HG03558 (cell line): ENCODE measurements around the gene ZNF430.
A peak's percentile ranks its signal among the peaks of the same experiment; 100 is the strongest.
"Not testable (repeated sequence)": the region's sequence is repeated elsewhere in the genome, so short reads cannot be mapped to it uniquely, and the experiment has no call there.

Experiments
- ATAC-seq: cut with Tn5 transposase; IDR thresholded peaks from one replicate; pipeline ENCODE4 v1.9.1; 2021; ENCODE audit warnings: moderate number of reproducible peaks; ENCODE audit not compliant: unreplicated experiment; ENCODE audit errors: extremely low read depth

ZNF430 gene

DNA sequence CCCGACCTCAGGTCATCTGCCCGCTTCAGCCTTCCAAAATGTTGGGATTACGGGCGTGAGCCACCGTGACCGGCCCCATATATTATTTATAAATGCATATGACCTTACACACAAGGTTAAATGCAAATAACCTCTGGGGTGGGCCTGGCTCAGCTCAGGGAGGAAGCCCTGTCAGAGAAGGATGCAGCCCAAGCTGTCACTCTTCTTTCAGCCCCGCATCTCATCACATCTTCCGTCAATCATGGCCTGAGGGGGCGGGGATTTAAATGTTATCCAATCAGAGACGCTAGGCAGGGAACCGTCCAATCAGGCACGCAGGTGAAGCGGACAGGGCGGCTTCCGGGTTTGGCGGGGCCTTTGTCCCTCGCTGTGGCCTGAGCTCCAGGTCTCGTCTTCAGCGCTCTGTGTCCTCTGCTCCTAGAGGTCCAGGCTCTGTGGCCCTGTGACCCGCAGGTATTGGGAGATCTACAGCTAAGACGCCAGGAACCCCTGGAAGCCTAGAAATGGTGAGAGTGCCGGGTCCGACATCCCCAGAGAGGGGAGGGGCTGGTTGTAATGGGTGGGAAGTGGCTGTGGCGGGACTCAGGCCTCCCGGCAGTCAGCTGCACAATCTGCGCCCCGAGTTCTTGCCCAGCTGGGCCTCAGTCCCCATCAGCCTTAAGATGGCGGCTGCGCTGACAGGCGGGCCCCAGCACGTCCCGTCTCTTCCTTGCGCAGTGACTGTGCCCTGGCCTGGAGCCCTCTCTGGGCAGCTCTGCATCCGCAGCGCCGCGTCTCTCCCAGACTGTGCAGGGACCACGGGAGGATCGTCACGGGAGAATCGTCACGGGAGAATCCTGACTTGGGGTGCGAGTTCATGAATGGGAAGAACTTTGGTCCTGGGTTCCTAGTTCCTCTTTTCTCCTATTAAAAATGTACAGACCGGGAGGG is at the start of gene ZNF430:
ZNF430 (plus strand) TSS at position 360 of the 930 bp plus-strand sequence; CDS start at position 504, 144 bp downstream.
- ATAC-seq, result peak; percentile 81

DNA sequence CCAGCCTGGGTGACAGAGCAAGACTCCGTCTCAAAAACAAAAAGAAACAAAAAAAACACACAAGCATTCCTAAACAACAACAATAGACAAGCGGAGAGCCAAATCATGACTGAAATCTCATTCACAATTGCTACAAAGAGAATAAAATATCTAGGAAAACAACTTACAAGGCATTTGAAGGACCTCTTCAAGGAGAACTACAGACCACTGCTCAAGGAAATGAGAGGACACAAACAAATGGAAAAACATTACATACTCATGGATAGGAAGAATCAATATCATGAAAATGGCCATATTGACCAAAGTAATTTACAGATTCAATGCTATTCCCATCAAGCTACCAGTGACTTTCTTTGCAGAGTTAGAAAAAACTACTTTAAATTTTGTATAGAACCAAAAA is 27.7 kb upstream of the ZNF430 start:
- ATAC-seq, result not testable (repeated sequence)

DNA sequence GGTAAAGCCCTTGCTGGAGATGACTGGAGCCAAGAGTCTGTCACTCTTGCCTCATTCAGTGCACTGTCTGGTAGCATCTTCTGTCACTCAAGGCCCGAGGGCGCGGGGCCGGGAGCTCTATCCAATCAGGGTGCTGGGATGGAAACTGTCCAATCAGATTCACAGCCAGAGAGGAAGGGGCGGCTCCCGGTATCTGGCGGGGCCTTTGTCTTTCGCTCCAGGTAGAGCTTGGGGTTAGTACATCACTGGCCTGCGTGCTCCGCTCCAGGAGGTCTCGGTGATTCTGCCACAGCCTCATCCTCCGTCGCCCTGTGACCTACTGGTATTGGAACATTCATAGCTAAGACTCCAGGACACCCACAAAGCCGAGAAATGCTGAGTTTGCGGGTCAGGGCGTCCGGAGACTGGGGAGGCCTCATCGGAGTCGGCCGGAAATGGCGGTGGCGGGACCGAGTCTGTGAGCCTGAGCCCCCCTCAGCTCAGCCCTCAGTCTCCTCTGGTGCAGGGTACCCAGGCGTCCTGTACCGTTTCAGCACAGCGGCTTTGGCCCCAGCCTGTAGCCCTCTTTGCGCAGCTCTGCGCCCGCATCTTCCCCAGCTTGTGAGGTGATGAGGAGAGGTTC is 20.6 kb upstream of the ZNF430 start:
- peak; percentile 98 for ATAC-seq

DNA sequence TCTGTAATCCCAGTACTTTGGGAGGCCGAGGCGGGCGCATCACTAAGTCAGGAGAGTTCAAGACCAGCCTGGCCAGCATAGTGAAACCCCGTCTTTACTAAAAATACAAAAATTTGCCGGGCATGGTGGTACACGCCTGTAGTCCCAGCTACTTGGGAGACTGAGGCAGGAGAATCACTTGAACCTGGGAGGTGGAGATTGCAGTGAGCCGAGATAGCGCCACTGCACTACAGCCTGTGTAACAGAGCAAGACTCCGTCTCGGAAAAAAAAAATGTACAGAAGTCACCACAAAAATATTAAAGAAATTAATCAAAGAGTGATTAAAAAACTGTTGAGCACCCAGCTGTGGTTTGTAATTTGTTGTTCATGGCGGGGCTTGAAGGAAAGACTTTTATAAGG is 781 bp downstream of the ZNF430 start:
- ATAC-seq, result not testable (repeated sequence)

DNA sequence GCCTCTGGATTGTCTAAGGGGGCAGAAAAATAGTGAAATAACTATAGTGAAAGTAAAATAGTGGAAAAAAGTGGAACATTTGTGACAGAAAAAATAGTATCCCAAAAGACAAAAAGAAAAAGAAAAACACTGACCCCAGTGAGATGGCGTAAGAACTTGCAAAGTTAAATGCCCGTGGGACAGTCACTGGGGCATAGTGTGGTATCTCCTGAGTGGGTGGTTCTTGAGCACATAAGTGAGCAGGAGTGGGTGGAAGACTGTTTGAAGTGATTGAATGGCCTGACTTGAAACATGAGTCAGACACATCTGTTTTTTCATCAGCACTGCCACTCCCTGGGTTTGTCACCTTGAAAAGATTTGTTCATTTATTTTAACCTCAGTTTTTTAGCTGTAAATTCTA is 2.5 kb downstream of the ZNF430 start:
- no peak for ATAC-seq

DNA sequence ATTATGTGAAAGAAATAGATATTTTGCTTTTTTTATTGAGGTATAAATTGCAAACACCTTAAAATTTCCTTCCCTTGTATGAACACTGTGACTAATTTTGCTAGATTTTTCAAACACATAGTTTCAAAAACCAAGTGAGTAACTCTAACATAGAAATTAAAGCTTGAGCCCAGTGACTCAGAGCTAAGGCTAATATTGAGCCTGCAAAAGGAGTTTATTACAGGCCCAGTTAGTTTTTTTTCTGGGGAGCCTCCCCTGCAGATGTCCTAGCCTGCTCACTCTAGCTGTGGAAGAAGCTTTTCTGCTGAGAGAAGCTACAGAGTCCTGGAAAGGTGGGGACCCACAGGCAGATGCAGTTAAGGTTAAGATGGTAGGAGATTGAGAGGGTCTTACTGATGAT is 3.4 kb downstream of the ZNF430 start:
- ATAC-seq, result no peak

DNA sequence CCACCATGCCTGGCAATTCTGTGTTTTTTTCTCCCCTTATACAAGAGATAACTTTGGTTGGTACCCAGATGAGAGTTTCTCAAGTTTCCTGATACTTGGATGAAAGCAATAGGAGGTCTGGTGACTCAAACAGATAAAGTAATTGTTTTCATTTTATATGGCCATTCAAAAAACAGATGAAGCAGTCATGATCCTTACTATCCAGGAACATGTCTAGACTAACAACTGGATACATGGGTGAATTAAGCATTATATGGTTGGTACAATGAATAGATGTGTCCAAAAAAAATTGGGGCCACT is 8.5 kb downstream of the ZNF430 start:
- ATAC-seq, result no peak

DNA sequence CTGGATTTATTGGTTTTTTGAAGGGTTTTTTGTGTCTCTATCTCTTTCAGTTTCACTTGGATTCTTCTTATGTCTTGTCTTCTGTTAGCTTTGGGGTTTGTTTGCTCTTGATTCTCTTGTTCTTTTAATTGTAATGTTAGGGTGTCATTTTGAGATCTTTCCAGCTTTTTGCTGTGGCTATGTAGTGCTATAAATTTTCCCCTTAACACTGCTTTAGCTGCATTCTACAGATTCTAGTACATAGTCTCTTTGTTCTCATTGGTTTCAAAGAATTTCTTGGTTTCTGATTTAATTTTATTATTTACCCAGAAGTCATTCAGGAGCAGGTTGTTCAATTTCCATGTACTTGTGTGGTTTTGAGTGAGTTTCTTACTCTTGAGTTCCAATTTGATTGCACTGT is 24.6 kb downstream of the ZNF430 start:
- ATAC-seq, result no peak

DNA sequence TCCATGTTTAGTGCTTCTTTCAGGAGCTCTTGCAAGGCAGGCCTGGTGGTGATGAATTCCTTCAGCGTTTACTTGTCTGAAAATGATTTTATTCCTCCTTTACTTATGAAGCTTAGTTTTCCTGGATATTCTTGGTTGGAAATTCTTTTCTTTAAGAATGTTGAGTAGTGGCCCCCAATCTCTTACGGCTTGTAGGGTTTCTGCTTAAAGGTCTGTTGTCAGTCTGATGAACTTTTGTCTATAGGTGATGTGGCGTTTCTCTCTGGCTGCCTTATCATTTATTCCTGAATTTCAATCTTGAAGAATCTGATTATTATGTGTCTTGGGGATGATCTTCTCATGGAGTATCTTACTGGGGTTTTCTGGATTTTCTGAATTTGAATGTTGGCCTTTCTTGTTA is 26.0 kb downstream of the ZNF430 start:
- ATAC-seq, result no peak

DNA sequence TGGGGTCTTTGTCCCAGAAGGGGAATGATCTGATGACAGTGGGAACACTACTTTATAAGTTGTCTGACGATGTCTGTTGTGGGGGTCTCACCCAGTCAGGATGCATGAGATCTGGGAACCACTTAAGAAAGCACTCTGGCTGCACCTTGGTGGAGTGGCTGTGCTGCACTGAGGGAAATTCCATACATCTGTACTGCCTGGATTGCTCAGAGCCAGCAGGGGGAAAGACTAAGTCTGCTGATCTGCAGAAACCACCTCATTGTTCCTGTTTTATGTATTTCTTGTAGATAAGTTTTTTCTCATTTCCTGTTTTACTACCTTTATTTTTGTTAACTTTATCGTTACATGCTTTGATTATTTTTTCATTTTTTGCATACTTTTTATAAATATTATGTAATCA is 27.3 kb downstream of the ZNF430 start:
- no peak for ATAC-seq

DNA sequence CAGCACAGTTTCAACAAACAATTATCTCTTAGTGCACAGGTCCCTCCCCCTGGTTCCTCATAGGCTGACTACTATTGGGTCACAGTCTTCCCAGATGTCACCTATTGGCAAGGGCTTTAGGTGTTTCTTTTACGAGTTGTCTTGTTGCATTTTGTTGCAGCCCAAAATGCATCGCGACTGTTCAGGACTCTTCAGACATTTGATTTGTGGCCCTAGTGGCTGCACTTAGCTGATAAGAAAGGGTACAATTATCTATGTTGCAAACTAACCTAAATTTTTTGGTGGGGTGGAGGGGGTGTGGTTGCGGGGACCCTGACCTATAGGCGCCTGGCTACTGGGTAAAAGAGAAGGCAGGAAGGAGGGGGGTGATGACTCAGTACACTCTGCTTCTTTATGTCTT is 32.4 kb downstream of the ZNF430 start:
- no peak for ATAC-seq

DNA sequence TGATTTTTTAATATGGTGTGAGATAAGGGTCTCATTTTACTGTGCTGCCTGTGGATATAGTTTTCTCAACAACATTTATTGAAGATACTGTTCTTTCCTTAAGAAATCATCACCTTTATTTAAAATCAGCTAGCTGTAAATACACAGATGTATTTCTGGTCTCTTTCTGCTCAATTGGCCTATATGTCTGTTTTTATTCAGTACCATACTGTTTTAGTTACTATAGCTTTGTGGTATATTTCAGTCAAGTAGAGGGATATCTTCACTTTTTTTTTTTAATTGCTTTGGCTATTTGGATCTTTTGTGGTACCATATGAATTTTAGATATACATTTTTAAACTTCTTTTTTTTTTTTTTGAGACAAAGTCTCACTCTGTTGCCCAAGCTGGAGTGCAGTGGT is 44.9 kb downstream of the ZNF430 start:
- no peak for ATAC-seq

DNA sequence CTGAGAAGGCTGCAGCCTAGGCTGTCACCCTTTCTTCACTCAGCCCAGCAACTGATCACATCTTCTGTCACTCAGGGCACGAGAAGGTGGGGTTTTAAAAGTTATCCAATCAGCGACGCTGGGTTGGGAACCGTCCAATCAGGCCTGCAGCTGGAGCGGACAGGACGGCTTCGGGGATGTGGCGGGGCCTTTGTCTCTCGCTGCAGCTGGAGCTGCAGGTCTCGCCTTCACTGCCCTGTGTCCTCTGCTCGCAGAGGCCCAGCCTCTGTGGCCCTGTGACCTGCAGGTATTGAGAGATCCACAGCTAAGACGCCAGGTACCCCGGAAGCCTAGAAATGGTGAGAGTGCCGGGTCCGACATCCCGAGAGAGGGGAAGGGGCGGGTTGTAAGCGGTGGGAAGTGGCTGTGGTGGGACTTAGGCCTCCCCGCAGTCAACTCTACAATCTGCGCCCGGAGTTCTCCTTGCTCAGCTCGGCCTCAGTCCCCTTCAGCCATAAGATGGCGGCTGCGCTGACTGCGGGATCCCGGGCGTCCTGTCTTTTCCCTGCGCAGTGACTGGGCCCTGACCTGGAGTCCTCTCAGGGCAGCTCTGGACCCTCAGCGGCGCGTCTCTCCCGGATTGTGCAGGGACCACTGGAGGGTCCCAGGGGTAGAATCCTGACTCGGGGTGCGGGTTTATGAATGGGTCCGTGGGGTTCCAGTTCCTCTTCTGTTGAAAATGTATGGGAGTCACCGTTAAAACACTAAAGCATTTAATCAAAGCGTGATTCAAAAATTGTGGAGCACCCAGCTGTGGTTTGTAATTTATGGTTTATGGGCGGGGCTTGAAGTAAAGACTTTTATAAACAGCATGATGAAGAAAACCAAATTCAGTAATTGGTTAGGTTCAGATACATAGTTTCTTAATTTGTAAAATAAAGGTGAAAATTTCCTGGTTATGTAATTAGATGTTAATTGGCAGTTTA is 61.8 kb downstream of the ZNF430 start, which contains the start of gene ZNF714:
ZNF714 (plus strand) TSS at position 193 of the 965 bp plus-strand sequence. CDS start 16,066 bp downstream, outside the sequence.
- peak; percentile 82 for ATAC-seq

DNA sequence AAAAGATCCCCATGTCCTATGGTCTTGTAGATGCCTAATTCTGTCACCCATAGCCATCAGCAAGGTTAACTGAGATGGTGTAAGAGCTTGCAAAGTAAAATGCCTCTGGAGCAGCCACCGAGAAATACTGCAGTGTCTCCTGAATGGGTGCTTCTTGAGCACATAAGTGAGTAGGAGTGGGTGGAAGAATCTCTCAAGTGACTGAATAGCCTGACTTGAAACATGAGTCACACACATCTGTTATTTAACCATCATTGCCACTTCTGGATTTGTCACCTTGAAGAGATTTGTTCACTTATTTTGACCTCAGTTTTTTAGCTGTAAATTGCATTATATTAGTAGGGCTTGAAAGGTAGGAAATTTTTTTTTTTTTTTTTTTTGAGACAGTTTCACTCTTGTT is 63.9 kb downstream of the ZNF430 start:
- no peak for ATAC-seq

DNA sequence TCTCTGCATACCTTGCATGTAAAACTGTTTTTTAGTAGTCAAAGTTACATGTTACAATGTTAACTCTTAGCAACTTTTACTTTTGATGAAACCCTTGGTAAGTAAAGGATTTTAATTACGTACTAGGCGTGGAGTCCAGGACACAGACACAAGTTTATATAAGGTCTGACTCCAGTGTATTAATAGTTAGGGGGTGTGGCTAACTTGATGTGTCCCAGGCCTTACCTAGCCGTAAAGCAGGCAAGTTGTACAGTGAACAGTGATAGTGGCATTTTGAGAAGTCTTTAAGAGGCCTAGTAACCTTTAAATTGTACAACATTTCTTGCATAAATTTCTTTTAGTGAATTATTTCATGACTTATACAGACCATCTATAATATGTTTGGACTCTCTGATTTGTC is 67.4 kb downstream of the ZNF430 start:
- no peak for ATAC-seq

DNA sequence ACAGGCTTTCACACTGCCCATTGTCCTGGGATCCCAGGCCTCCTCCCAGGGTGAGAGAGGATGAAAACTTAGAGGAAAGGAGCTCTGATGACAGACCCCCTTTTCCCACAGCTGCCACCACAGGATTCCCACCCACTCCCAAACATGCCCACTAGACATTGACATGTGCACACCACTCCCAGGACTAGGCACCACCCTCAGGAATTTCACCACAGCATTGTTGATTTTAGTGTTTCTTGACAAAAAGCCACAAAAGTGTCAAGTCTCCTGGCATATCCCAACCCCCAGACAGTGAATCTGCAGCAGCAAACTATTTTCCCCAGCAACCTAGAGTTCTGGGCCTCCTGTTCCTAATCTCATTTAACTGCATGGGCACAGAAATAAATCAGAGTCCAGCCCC is 71.7 kb downstream of the ZNF430 start:
- no peak for ATAC-seq

DNA sequence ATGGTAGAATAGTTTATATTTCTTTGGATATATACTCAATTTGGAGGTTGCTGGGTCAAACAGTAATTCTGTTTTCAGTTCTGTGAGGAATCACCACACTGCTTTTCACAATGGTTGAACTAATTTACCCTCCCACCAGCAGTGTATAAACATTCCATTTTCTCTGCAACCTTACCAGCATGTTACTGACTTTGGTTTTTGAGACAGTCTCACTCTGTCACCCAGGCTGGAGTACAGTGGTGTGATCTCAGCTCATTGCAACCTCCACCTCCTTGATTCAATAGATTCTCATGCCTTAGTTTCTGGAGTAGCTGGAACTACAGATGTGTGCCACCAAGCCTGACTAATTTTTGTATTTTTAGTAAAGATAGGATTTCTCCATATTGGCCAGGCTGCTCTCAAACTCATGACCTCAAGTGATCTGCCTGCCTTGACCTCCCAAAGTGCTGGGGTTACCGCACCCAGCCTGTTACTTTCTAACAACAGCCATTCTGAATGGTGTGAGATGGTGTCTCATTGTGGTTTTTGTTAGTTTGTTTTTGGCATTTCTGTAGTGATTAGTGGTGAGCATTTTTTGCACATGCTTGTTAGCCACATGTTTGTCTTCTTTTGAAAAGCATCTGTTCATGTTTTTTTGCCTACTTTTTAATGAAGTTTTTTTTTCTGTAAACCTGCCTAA is 74.0 kb downstream of the ZNF430 start:
- ATAC-seq, result no peak

DNA sequence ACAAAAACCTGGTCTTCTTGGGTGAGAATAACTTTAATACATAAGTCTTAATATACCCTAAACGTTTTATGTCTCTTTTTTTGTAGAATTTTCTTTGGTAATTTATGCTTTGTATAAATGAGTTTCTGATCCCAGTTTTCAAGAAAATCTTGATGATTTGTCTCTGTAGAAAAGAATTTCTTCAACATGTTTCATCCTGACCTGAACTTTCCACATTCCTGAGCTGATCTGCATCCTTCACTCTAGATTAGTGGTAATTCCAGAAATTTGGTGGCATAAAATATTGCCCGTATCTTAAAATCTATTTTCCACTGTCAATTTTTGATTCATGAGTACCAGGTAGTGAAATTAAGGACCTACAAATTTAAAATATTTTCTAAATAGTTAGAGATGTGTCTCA is 77.8 kb downstream of the ZNF430 start:
- no peak for ATAC-seq

DNA sequence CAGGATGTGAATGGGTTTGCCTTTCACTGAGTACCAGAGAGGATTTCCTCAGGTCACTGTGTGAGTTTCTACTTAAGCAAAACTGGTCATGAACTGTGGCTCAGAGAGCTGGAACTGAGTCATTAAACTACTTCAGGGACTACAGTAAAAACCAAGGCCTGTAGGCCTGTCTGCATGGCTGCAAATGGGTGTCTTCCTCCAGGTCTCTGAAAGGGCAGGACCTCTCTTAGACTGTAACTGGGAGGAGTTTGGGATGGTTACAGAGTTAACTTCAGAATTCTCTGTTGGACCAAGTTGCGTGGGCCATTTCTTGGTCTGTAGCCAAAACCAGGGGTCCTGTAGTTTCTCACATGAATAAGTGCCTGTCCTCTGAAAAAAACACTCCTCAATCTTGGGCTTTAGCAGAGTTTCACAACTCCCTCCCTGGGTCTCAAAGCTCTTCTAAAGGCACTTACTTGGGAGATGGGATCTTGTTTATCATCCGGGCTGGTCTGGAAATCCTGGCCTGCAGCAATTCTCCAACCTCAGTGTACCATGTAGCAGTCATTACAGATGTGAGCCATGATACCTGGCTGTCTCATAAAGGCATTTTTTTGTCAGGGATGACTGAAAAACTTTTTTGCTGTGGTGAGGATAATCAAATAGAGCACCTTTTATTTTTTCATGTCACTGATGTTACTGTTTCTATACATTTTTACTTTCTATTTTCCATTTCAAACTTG is 81.2 kb downstream of the ZNF430 start:
- ATAC-seq, result no peak
